Keratinocyte (primary cell): ENCODE results near the gene CAND1.

ENCODE experiments used
- EZH2 ChIP-seq: IDR thresholded peaks from one replicate; pipeline ENCODE4 v1.6.1; 2012; ENCODE audit warnings: inconsistent platforms, mild to moderate bottlenecking, low read length, moderate library complexity
- TF ChIP-seq, protein P1 (sequence below), 3 experiments: IDR thresholded peaks in 1 of 3; conservative IDR thresholded peaks in 1 of 3; optimal IDR thresholded peaks in 1 of 3; 2 replicates in 2 of 3; 3 replicates in 1 of 3; pipeline versions ENCODE3 to v1.5.1; 2011; ENCODE audit warnings: low read length in 3 of 3, mild to moderate bottlenecking in 3 of 3, moderate library complexity in 2 of 3, control low read depth in 1 of 3, inconsistent platforms in 1 of 3; ENCODE audit not compliant: insufficient read depth in 2 of 3; ENCODE audit errors: extremely low read depth in 1 of 3

DNA sequence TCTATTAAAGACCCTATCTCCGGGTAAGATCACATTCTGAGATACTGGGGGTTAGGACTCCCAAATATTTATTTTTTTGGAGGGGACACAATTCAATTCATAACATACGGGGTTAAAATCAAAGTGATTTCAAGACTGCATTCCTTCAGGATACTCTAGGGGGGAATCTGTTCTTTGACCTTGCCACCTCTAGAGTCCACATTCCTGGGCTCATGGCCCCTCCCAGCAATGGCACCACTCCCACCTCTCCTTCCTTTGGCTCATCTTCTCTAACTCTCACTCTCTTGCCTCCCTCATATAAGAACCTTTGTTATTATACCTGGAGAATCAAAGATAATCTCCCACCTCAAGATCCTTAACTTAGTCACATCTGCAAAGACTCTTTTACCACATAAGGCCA is 79.5 kb downstream of the CAND1 start:
- TF ChIP-seq, protein P1, sequence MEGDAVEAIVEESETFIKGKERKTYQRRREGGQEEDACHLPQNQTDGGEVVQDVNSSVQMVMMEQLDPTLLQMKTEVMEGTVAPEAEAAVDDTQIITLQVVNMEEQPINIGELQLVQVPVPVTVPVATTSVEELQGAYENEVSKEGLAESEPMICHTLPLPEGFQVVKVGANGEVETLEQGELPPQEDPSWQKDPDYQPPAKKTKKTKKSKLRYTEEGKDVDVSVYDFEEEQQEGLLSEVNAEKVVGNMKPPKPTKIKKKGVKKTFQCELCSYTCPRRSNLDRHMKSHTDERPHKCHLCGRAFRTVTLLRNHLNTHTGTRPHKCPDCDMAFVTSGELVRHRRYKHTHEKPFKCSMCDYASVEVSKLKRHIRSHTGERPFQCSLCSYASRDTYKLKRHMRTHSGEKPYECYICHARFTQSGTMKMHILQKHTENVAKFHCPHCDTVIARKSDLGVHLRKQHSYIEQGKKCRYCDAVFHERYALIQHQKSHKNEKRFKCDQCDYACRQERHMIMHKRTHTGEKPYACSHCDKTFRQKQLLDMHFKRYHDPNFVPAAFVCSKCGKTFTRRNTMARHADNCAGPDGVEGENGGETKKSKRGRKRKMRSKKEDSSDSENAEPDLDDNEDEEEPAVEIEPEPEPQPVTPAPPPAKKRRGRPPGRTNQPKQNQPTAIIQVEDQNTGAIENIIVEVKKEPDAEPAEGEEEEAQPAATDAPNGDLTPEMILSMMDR (optimal IDR thresholded peaks at IDR 0.05 in 1 of 3, IDR thresholded peaks at IDR 0.05 in 1 of 3, conservative IDR thresholded peaks at IDR 0.05 in 1 of 3; ENCODE audit: extremely low read depth in 1 of 3, insufficient read depth in 2 of 3, low read length in 3 of 3): no peak
- TF ChIP-seq EZH2: no peak
